Forelimb muscle (tissue), 1 donor: Measurements from ENCODE around the gene GALNT12. TPM values are rescaled to one million over a fixed set of nuclear protein-coding genes. Genes with fewer than 3 reads are reported as not detected.

ENCODE experiments used
- DNase-seq: peaks from one replicate; pipeline ENCODE4 v3.0.0-alpha.2; 2013; ENCODE audit warnings: low read depth
- polyA plus RNA-seq: library from polyadenylated mRNA; unstranded; fragments of 120-200 nt; gene quantifications from one replicate; pipeline ENCODE4 v1.2.1, GENCODE V29; 2013; ENCODE audit not compliant: insufficient read length

GALNT12 gene
- 2.0 TPM for polyA plus RNA-seq

GRCh38 chr9:98807070-98807813, at the start of gene GALNT12:
Gene GALNT12, plus strand, starts transcription at chr9:98807670. Its CDS starts 29 bp downstream, at chr9:98807699.
- DNase-seq = no peak

DNA sequence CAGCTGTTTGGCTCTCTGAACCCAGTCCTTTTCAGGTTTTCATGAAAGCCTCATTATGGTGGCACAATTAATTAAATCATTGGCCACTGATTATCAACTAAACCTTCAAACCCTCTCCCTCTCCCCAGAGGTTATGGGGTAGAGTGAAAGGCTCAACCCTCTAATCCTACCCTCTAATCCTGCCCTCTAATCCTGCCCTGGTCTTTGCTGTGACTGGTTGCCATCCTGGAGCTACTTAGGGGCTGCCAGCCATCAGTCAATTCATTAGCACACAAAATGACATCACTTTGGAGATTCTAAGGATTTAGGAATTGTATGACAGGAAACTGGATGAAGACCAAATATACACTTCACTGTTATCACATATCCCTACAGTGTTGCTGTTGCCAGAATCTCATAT, 47.2 kb upstream of the GALNT12 start:
- DNase-seq = no peak

GRCh38 chr9:98763986-98764745, 43.3 kb upstream of the GALNT12 start:
- no peak for DNase-seq

DNA sequence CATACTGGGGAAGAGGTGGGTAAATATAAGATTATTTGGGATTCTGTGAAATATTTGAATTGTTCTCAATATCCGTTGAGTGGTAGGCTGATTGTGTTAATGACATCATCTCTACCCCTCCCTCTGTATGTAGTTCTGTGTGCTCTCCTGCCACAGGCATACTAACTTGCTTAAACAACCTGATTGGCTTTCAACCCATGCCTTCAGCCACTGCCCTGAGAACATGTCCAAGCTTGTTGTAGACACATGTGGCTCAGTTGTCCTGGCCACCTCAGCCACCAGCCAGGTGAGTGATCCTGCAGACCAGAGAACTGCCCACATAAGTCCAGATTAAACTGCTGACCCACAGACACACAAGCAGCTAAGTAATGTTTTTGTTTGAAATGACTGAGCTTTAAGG, 42.2 kb upstream of the GALNT12 start:
- no peak for DNase-seq

DNA sequence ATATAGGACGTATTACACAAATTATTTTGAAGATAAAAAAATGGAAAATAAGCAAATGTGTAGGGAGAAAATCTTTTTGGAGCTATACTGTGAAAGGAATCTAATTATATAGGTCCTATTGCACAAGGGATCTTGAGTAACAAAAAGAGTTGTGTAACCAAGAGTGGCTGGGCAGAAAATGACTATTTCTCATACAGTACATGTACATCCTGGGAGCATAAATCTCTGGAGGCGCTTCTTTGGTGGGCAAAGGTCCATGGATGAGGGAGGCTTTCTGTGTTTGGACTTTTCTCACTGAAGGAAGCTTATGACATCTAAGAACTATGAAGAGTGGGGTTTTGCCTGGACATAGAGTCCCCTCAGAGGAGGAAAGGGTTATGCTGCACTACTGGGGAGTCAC, 40.9 kb upstream of the GALNT12 start:
- no peak for DNase-seq

DNA sequence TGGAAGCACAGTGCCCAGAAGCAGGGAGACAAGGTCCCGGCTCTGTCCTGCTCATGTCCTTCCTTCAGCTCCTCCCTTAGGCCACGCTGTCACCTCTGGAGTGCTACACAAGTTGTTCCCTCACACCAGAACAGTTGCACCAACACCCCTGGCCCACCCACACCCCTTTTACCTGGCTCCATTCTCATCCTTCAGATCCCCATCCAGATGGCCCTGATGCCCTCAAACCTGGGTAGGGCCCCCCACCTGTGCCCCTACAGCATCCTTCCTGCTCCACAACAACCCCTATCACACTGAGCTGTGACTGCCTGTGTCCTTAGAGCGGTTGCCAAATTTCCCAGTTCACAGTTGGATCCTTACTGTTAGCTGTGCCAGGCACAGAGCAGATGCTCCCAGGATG, 40.3 kb upstream of the GALNT12 start:
- DNase-seq = no peak

DNA sequence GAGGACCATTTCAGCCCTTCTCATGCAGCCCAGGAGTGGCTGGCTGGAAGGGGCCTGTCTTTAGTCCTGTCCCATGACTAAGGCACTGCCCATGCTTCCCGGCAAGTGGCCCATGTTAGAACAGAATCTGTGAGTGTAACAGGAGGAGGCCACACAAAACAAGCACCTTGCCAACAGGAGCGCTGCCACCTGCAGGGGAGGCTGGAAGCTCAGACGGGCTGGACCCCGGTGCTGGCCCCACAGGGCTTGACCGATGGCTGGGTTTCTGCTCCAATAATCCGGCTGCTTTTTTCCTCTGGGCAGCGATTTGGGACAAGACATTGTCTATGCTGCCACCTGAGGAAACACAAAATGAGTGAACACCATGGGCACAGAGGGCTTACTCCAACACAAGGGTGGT, 39.6 kb upstream of the GALNT12 start:
- DNase-seq = no peak

GRCh38 chr9:98768344-98768743, 39.1 kb upstream of the GALNT12 start:
- no peak for DNase-seq

DNA sequence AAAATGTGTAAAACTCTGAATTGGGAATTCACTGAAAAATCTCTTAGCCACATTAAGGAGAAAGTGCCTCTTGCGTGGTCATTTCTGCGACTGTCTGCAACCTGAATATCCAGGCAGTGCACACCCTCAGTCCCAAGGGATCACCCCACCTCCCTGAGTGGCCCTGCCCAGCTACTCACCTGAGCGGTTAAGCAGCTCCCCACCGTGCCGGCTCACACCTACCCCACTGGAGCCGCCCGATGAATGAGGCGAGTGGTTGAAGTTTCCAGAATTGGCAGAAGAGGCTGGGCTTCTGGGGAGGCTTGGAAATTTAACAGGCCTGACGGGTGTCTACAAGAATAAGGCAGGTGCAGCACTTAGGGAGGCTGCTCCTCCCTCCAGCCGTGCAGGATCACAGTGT, 36.8 kb upstream of the GALNT12 start:
- no peak for DNase-seq

DNA sequence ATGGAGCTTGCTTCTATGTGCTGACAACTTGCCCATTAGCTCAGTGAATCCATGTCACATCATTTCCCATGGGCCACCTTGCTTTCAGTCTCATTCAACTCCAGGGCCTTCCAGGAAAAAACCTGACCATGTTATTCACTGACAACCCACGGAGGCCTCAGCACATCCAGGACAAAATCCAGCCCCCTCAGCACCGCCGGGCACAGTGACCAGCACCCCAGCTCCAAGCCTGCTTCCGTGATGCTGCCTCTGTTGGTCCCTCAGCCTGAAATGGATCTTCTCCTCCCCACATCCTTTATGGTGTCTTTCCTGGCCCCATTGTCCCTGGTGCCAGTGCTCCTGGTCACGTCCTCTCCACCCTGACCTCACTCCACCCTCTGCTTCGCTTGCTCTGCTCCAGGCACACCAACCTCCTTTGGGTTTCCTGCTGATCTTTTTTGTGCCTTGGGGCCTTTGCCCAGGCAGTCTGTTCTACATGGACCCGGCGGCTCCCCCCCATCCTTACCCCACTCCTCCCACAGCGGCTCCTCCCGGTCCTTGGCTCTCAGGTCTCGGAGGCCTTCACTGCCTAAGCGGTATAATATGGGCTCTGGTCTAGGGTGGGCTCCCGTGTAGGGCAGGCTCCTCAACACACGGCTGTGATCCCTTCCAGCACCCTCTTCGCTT, 36.1 kb upstream of the GALNT12 start:
- no peak for DNase-seq

DNA sequence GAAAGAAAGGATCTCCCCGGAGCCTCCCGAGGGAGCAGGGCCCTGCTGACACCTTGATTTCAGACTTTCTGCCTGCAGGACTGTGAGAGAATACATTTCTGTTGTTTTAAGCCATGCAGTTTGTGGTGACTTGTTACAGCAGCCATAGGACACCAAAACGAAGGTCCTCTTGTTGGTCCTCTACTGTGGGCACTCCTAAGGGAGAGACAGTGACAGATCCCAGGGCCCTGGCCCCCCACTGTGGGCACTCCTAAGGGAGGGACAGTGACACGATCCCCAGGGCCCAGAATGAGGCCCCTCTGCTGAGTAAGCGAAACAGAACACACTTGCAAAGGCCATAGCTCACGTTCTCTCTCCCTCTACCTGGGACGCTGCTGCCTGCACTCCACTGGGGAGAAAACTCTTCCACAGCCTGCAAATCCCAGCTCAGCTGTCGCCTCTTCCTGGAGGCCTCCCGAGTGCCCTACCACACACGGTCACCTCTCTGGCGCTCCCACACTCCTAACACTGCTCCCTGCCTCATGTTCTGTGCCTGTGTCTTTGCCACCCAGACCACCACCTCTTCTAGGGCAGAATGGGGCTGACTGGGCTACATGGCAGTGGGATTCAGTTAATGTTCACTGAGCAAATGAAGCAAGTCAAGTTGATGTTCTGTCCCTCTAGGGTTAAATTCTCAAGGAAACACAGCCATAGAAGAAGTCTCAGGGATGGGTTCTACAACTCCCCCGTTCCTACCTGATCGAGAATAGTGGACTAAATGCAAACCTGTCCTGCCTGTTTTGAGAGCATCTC, 34.9 kb upstream of the GALNT12 start:
- DNase-seq = no peak

- no peak for DNase-seq
Observed at GRCh38 chr9:98773721-98774120, 33.7 kb upstream of the GALNT12 start.

GRCh38 chr9:98774746-98775145, 32.7 kb upstream of the GALNT12 start:
- no peak for DNase-seq

DNA sequence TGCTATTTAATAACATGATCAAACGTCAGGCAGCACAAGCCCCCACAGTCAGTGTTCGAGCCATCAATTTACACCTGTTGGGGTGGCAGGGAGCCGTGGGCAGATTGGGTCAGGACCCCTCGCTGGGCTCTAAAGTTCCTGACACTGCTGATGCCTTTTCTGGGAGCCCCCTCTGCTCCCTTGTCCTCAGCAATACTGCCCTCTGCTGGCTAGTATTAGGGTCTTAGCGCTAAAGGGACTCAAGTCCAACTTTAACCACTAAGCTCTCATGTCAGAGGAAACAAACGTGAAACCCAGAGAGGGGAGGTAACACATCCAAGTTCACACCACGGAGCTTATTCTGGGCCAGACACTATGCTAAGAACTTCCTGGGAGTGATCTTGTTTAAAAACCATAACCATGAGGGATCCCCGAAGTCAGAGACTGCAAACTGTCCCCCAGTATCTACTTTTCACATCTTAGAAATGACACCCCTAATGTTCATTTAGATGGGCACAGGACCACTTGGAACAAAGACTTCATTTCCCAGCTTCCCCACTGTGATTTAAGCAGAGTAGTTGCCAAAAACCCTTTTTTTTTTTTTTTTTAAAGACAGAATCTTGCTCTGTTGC, 31.5 kb upstream of the GALNT12 start:
- no peak for DNase-seq

GRCh38 chr9:98777618-98778017, 29.9 kb upstream of the GALNT12 start:
- DNase-seq = no peak

DNA sequence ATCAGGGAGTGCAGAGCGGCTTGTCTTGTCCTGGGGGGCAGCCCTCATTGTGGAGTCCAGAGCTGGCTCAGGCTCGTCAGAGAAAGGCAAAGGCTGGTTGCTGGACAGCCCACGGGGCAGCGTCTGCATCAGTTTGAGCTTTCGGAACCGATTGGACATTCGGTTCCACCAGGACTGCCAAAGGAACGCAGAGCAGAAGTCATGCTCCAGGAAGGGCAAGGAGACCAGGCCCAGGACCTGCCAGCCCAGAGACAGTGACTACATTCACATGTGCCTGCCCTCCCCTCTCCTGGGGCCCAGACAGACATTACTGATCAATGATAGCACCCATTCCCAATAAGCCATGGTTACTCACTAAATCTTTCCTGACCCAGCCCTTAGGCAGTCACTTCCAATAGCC, 29.2 kb upstream of the GALNT12 start:
- DNase-seq = no peak

DNA sequence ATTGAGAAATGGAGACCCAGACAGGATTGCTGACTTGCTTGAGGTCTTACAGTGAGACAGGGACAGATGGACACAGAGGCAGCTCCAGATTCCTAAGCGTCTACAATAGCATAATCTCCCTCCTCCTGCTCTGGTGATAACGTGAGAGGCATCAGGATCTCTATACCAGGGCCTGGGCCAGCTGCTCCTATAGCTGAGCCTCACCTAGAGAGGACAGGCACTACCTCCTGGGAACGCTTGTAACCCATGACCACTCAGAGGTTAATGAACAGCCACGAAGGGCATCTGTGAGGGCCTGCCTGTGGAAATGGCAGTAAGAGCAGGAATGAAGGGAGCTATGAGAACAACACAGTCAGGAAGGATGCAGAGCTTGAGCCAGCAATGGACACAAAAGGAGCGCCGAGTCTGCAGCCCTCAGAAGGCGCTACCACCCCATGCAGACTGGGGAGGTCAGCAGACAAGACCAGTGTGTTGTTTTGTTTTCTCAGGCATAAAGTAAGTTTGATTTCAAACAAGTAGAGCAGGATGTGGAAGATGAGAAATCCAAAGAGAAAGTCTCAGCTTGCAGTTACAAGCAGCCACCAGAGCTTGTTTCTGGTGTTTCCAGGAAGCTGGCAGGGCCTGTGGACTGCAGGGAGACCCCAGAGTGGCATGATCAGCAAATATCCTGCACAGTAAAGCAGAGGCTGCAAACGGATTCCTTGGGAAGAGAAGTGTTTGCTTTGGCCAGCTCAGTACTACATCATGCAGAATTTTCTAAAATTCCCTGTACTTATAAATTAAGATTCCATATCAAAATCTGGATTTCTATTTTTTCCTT, 28.5 kb upstream of the GALNT12 start:
- DNase-seq = no peak

GRCh38 chr9:98780059-98780749, 27.3 kb upstream of the GALNT12 start:
- no peak for DNase-seq

DNA sequence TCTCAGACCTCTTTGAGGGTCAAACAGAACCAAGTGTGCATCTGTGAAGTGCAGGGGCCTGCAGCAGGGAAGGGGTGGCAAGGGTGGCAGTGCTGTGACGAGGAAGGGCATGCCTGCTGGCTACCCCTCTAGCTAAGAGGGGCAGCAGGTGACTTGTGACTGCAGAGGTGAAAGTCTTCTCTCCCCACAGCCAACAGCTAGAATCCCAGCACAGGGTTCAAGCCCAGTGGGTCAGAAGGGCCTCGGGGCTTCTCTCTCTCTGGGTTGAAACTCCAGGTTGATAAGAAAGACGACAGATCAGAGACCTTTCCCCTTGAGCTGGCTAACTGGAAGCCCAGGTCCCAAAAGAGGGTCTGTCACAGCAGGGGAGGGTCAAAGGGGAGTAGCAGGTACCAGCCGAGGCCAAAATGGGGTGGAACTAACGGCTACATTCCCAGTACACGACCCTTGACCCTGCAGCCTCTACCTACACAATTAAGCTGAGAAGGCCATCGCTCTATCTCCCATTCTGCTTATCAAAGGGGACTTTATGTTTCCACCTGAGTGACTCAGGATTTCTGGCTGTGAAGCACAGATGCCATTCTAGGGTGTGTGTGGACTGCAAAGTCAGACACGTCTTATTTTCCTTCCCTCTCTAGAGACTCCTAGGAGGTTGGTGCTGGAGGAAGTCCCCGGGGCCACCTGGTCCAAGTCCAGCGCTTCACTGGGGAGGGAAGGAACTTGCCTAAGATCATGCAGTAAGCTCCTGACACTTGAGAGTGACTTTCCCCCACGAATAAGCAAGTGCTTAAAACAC, 25.7 kb upstream of the GALNT12 start:
- no peak for DNase-seq
